Measurements from ENCODE around the gene DVL3. TPM values are rescaled to one million over a fixed set of nuclear protein-coding genes. Genes with fewer than 3 reads are reported as not detected.
A peak's percentile ranks its signal among the peaks of the same experiment; 100 is the strongest.

DVL3 gene
- total RNA-seq, 1 experiment from 2014 or later: 45.6 TPM

DNA sequence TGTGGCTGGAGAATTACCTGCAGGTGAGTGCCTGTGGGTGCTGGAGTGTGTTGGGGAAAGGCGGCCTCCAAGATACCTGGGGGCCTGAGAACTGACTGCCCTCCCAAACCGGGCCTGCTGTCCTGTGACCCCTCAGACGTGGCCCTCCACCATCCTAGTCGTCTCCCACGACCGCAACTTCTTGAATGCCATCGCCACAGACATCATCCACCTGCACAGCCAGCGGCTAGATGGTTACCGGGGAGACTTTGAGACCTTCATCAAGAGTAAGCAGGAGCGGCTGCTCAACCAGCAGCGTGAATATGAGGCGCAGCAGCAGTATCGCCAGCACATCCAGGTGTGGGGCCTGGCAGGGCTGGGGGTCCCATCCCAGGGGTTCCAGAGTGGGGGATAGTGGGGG is 34.2 kb downstream of the DVL3 start:
- in situ Hi-C loops (cut with HindIII; ENCODE audit: low pct_unique_long_range_greater_than_20kb, low sequenced_read_pairs): no loop called here
- DNase-seq (ENCODE audit: low read depth): no peak

DNA sequence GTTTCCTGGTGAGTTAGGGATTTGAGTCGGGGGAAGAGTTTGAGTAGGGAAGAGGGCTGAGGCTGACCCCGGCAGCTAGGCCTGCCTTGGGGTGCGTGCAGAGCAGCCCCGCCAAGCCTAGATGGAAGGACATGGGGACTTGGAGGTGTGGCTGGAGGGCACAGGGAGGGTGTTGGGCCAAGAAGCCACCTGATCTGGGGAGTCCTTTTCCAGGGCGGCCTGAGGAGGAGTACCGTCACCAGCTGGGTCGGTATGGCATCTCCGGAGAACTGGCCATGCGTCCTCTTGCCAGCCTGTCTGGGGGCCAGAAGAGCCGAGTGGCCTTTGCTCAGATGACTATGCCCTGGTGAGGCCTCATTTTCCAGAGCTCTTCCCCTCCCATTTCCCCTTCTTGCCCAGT is 37.7 kb downstream of the DVL3 start:
- in situ Hi-C loops (cut with HindIII; ENCODE audit: low pct_unique_long_range_greater_than_20kb, low sequenced_read_pairs): no loop called here
- no peak for DNase-seq (ENCODE audit: low read depth)

DNA sequence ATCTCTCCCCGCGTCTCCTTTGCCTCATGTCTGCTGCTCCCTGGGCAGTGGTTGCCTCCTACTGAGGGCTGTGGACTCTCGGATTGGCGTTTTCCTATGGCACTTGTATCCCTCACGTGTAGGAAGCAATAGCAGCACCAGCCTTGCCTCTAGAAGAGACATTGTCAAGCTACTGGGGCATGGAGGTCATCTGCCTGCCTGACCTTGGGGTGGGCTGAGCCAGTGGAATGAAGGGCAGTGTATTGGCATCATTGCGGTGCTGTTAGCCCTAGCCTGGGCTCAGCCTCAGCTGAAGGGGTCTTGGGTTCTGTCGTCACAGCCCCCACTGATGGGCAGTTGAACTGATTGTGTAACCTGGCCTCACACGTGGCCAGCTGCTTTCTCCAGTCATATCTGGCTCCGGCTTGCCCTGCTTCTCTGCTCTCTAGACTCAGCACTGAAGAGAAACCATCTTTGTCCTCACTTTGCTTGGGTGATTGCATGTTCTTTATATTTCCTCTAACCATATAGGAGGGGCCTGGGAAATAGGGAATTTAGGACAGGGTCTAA is 38.9 kb downstream of the DVL3 start:
- DNase-seq (ENCODE audit: low read depth): no peak
- in situ Hi-C loops (cut with HindIII; ENCODE audit: low pct_unique_long_range_greater_than_20kb, low sequenced_read_pairs): no loop called here

DNA sequence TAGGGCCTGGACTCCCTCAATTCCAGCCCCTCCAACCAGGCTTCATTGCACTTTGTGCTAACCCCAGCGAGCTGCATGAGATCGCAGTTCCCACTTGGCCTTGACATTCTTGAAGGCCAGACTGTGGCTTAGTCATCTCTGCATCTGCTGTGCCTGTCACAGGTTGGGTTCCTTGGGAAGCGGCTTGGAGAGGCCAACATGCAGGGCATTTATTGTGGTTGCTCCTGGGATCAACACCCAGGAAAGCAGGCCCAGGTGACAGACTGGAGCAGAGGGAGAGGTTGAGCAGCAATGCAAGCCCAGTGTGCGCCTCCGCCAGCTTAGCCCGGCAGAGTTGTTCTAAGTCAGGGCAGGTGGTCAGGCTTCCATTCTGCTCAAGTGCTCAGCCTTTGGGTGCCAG is 41.4 kb downstream of the DVL3 start:
- in situ Hi-C loops (cut with HindIII; ENCODE audit: low pct_unique_long_range_greater_than_20kb, low sequenced_read_pairs): no loop called here
- no peak for DNase-seq (ENCODE audit: low read depth)

DNA sequence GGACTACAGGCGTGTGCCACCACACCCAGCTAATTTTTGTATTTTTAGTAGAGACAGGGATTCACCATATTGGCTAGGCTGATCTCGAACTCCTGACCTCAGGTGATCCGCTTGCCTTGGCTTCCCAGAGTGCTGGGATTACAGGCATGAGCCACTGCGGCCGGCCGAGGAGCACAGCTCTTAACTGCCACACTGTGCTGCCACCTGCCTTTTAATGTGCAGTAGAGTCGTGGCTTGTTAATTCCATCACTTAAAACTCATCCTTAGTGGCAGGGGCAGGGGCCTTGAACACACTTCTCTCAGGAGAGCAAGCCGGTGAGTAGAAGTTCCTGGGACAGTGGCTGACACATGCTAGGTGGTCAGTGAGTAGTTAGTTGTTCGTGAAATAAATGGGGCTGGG is 43.3 kb downstream of the DVL3 start:
- in situ Hi-C loops (cut with HindIII; ENCODE audit: low pct_unique_long_range_greater_than_20kb, low sequenced_read_pairs): no loop called here
- no peak for DNase-seq (ENCODE audit: low read depth)

DNA sequence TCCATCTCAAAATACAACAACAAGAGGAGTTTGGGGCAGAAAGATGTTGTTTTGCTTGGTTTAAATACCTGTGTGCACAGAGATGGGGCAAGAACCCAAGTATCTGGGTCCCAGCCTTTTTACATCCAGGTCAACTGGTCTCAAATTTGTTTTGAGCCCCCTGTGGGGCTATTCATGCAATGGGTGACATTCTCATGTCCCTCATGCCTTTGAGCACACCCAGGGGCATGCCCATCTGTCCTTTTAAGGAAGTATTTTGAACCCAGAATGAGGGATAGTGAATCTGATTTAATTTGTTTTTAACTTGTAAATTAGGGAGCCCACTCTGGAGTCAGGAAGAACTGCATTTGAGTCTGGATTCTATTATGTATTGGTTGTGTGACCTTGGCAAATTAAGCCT is 45.6 kb downstream of the DVL3 start:
- in situ Hi-C loops (cut with HindIII; ENCODE audit: low pct_unique_long_range_greater_than_20kb, low sequenced_read_pairs): no loop called here
- no peak for DNase-seq (ENCODE audit: low read depth)

DNA sequence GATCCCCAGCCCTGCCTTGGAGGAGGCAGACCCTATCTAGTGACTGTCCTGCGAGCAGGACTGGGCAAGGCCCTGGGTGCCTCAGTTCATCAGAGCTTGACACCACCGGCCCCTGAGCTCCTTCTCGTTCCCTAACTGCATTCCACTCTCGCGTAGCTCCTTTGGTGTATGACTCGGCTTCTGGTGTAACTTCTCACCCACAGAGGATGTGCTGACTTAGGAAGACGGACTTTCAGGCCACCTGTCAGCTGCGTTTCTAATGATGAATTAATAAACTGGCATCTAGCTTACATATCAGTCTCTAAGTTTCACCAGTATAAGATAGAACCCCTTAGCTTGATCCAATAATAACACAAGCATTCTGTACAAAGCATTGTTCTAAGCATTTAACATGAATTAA is 48.3 kb downstream of the DVL3 start:
- peak; percentile 18 for DNase-seq (ENCODE audit: low read depth)
- in situ Hi-C loops (cut with HindIII; ENCODE audit: low pct_unique_long_range_greater_than_20kb, low sequenced_read_pairs): no loop called here

DNA sequence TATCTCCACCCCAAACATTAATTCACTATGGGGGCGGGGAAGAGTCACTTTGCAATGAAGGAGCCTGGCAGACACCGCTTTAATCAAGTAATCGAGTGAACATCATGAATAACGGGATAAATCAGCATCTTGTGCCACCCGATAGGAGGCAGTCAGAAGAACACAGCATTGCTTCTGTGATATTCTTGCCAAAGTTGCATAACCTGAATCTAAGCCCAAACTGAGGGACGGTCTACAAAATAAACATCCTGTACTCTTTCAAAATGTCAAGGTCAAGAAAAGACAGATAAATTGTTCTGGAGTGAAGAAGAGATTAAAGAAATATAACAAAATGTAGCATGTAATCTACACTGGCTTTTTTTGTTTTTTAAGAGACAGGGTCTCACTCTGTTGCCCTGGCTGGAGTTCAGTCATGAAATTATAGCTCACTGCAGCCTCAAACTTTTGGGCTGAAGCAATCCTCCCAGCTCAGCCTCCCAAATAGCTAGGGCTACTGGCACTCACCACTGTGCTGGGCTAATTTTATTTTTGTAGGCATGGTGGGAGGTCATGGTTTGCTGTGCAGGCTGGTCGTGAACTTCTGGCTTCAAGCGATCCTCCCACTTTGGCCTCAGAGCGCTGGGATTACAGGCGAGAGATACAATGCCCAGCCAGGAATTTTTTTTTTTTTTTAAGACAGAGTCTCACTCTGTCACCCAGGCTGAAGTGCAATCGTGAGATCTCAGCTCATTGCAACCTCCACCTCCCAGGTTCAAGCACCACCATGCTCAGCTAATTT is 54.2 kb downstream of the DVL3 start:
- no peak for DNase-seq (ENCODE audit: low read depth)
- in situ Hi-C loops (cut with HindIII; ENCODE audit: low pct_unique_long_range_greater_than_20kb, low sequenced_read_pairs): no loop called here

DNA sequence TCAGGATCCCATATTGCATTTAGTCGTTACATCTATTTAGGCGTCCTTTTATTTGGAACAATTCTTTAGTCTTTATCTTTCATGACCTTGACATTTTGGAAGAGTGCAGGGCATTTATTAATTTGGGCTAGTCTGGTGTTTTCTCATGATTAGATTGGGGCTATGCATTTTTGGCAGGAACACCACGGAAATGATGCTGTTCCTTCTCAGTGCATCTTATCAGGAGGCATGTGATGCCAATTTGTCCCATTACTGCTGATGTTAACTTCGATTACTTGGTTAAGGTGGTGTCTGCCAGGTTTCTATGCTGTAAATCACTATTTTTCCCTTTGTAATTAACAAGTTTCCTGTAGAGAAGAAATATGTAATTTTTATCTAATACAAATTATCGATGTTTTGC is 56.1 kb downstream of the DVL3 start:
- in situ Hi-C loops (cut with HindIII; ENCODE audit: low pct_unique_long_range_greater_than_20kb, low sequenced_read_pairs): no loop called here
- no peak for DNase-seq (ENCODE audit: low read depth)

DNA sequence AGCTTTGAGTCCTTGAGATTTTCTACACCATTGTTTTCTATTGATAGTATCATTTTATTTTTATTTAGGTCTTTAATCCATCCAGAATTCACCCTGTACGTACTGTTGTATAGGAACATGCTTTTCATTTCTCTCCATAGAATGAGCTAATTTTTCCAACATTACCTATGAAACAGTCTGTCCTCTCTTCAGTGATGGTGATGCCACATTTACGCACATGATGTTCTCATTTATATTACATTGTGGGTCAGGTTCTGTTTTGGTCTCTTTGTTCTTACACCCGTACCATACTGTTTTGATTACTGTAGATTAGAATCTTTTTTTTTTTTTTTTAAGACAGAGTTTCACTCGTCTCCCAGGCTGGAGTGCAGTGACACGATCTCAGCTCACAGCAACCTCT is 56.5 kb downstream of the DVL3 start:
- in situ Hi-C loops (cut with HindIII; ENCODE audit: low pct_unique_long_range_greater_than_20kb, low sequenced_read_pairs): no loop called here
- no peak for DNase-seq (ENCODE audit: low read depth)

DNA sequence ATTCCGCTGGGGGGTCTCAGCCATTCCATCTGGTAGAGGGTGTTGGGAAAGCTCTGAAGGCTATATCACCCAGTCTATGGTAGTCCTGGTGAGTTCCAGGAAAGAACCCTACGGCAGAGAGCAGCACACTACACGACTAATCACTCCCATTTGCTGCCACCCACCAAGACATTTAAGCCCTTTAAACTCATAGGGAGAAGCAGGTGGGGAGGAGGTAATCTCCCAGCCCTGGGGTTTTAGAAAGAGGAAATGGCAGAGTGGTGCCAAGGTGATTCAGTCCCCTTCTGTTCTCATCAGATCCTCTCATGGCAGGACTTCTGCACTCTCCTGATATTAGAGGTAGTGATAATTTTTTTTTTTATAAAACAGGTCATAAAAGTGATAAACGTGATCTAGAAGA is 63.6 kb downstream of the DVL3 start:
- in situ Hi-C loops (cut with HindIII; ENCODE audit: low pct_unique_long_range_greater_than_20kb, low sequenced_read_pairs): no loop called here
- DNase-seq (ENCODE audit: low read depth): no peak

DNA sequence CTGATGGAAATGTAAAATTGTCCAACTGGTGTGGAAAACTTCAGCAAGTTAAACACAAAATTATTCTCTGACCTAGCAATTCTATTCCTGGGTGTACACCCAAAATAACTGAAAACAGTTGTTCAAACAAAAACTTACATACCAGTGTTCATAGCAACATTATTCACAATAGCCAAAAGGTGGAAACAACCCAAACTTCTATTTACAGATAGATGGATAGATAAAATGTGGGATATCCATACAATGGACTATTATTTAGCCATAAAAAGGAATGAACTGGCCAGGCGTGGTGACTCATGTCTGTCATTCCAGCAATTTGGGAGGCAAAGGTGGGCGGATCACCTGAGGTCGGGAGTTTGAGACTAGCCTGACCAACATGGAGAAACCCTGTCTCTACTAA is 67.3 kb downstream of the DVL3 start:
- in situ Hi-C loops (cut with HindIII; ENCODE audit: low pct_unique_long_range_greater_than_20kb, low sequenced_read_pairs): no loop called here

More for the DNA sequence above, 67.3 kb downstream of the DVL3 start:
- DNase-seq (ENCODE audit: low read depth): no peak

Other genes with a start within 250 kb of the DVL3 start
- 2.2 and 11.1 TPM in 2 replicates for gene ABCC5, start 137.5 kb upstream of the DVL3 start, total RNA-seq (2014; rRNA removed; shearing (Covaris generic); ENCODE audit: low replicate concordance)
- not detected in 2 replicates for gene HTR3D, start 123.6 kb upstream of the DVL3 start, total RNA-seq (2014; rRNA removed; shearing (Covaris generic); ENCODE audit: low replicate concordance)
- not detected in 2 replicates for gene HTR3C, start 102.3 kb upstream of the DVL3 start, total RNA-seq (2014; rRNA removed; shearing (Covaris generic); ENCODE audit: low replicate concordance)
- not detected in 2 replicates for gene HTR3E, start 58.3 kb upstream of the DVL3 start, total RNA-seq (2014; rRNA removed; shearing (Covaris generic); ENCODE audit: low replicate concordance)
- 43.1 and 50.5 TPM in 2 replicates for gene EIF2B5, start 20.0 kb upstream of the DVL3 start, total RNA-seq (2014; rRNA removed; shearing (Covaris generic); ENCODE audit: low replicate concordance)
- 712 and 818 TPM in 2 replicates for gene AP2M1, start 19.5 kb downstream of the DVL3 start, total RNA-seq (2014; rRNA removed; shearing (Covaris generic); ENCODE audit: low replicate concordance)
- 52.1 and 65.6 TPM in 2 replicates for gene ABCF3, start 30.8 kb downstream of the DVL3 start, total RNA-seq (2014; rRNA removed; shearing (Covaris generic); ENCODE audit: low replicate concordance)
- 0.57 and 5.7 TPM in 2 replicates for gene VWA5B2, start 74.2 kb downstream of the DVL3 start, total RNA-seq (2014; rRNA removed; shearing (Covaris generic); ENCODE audit: low replicate concordance)
- 33.2 and 41.5 TPM in 2 replicates for gene ALG3, start 93.6 kb downstream of the DVL3 start, total RNA-seq (2014; rRNA removed; shearing (Covaris generic); ENCODE audit: low replicate concordance)
- gene EEF1AKMT4, start 94.3 kb downstream of the DVL3 start, total RNA-seq (2014; rRNA removed; shearing (Covaris generic); ENCODE audit: low replicate concordance): 17.4 and 19.1 TPM in 2 replicates
- gene CAMK2N2, start 106.2 kb downstream of the DVL3 start, total RNA-seq (2014; rRNA removed; shearing (Covaris generic); ENCODE audit: low replicate concordance): not detected in 2 replicates
- gene ECE2, start 120.6 kb downstream of the DVL3 start, total RNA-seq (2014; rRNA removed; shearing (Covaris generic); ENCODE audit: low replicate concordance): not detected in 2 replicates
- 533 and 581 TPM in 2 replicates for gene PSMD2, start 143.9 kb downstream of the DVL3 start, total RNA-seq (2014; rRNA removed; shearing (Covaris generic); ENCODE audit: low replicate concordance)
- 250 and 257 TPM in 2 replicates for gene EIF4G1, start 159.2 kb downstream of the DVL3 start, total RNA-seq (2014; rRNA removed; shearing (Covaris generic); ENCODE audit: low replicate concordance)
- gene FAM131A, start 182.2 kb downstream of the DVL3 start, total RNA-seq (2014; rRNA removed; shearing (Covaris generic); ENCODE audit: low replicate concordance): 33.4 and 39.2 TPM in 2 replicates
- 2.0 and 20.2 TPM in 2 replicates for gene CLCN2, start 206.2 kb downstream of the DVL3 start, total RNA-seq (2014; rRNA removed; shearing (Covaris generic); ENCODE audit: low replicate concordance)
- gene POLR2H, start 206.3 kb downstream of the DVL3 start, total RNA-seq (2014; rRNA removed; shearing (Covaris generic); ENCODE audit: low replicate concordance): 139 and 169 TPM in 2 replicates
- 0.61 TPM in 1 of 2 replicates, not detected in the other for gene THPO, start 222.8 kb downstream of the DVL3 start, total RNA-seq (2014; rRNA removed; shearing (Covaris generic); ENCODE audit: low replicate concordance)
- gene CHRD, start 224.7 kb downstream of the DVL3 start, total RNA-seq (2014; rRNA removed; shearing (Covaris generic); ENCODE audit: low replicate concordance): 0.84 TPM in 1 of 2 replicates, not detected in the other